AG10803 (cell line): Measurements from ENCODE around the gene PCBP3.

Experiments used
- DNase-seq: peaks from one replicate; pipeline ENCODE4 v3.0.0; 2010; ENCODE audit warnings: low read depth
- H3K4me3 ChIP-seq: 2 replicates; pipeline ENCODE4 v1.5.1; 2011; ENCODE audit warnings: mild to moderate bottlenecking, low read length, control low read depth
- CTCF ChIP-seq: conservative IDR thresholded peaks from 2 replicates; pipeline ENCODE4 v1.5.1; 2011; ENCODE audit warnings: mild to moderate bottlenecking, low read length, control low read depth, inconsistent platforms

The PCBP3 gene

GRCh38 chr21:45791562-45792418 is 148.3 kb downstream of the PCBP3 start:
- DNase-seq = no peak
- TF ChIP-seq CTCF = no peak
- H3K4me3 ChIP-seq = no peak overlapping the region

- no peak overlapping the region for H3K4me3 ChIP-seq
- no peak for DNase-seq
- TF ChIP-seq CTCF = no peak
Observed at GRCh38 chr21:45792682-45793383, 149.3 kb downstream of the PCBP3 start.

- no peak overlapping the region for H3K4me3 ChIP-seq
- no peak for DNase-seq
- no peak for TF ChIP-seq CTCF
Observed at GRCh38 chr21:45794027-45794426, 150.5 kb downstream of the PCBP3 start.

- H3K4me3 ChIP-seq = no peak overlapping the region
- TF ChIP-seq CTCF = no peak
- DNase-seq = no peak
Observed at GRCh38 chr21:45796003-45796402, 152.5 kb downstream of the PCBP3 start.

GRCh38 chr21:45797338-45797737 is 153.8 kb downstream of the PCBP3 start:
- TF ChIP-seq CTCF = no peak

GRCh38 chr21:45799765-45800338 is 156.3 kb downstream of the PCBP3 start:
- no peak for DNase-seq
- no peak for TF ChIP-seq CTCF
- H3K4me3 ChIP-seq = no peak overlapping the region

More at GRCh38 chr21:45797338-45797737, 153.8 kb downstream of the PCBP3 start:
- H3K4me3 ChIP-seq = no peak overlapping the region
- DNase-seq = no peak
